ENCODE data around the gene MYH7.
"Not testable (repeated sequence)": the region's sequence is repeated elsewhere in the genome, so short reads cannot be mapped to it uniquely, and the experiment has no call there.

Gene MYH7

DNA sequence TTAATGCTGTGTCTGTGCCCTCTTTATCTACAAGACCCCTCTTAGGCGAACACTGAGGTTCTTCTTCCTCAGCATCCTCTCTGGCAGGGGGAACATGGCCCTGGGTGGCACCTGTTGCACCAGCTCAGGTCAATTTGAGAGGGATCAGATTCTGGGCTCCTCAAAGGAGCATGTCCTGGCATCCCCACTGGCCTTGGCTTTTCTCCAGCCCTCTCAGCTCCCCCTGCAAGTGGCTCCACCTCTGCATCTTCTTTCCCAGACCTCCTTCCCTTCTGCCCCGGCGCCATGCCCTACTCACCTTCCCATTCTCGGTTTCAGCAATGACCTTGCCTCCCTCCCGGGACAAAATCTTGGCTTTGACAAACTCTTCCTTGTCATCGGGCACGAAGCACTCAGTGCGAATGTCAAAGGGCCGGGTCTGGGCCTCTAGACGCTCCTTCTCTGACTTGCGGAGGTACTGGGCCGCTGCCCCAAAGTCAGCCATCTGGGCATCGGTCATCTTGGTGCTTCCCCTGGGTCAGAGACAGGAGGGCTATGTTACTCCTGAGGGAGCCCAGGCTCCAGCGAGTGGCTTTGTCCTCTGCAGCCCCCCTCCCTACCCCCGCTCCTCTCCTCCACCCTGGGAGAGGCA lies 28.6 kb downstream of the MYH7 start:
- no peak for DNase-seq (ENCODE audit: low read depth)

DNA sequence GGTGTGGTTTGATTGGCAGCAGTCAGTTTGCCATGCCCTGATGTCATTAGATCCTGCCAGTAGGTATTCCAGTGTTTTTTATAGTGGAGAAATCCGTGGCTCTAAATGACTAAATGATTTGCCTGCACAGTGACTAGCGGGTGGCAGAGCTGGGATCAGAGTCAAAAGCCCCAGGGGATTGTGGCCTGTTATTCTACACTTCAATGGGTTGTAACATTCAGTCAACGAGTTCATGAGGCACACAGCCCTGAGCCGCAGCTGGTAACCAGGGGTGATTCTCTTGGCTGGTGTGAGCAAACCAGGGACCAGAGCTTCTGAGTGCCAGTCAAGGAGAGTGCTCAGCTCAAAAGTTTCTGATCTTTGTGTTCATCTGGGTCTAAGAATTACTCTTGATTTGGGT lies 29.2 kb downstream of the MYH7 start:
- DNase-seq (ENCODE audit: low read depth): no peak

DNA sequence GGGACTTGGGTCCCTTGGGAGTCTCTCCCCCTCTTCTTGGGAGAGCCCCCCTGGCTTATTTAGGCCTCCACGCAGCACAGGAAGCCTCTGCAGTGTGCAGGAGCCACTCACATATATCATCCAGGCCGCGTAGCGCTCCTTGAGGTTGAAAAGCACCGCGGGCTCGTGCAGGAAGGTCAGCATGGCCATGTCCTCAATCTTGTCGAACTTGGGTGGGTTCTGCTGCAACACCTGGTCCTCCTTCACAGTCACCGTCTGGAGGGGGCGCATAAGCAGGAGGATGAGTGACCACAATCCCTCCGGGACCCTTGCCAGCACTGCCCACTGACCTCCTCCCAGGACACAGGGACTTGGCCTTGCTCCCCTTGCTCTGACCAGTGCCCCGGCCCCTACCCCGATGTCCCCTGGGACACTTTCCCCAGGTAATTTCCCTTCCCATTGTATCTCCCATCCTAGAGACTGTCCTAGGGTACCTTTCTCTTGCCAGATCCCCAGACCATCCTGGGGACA lies 29.9 kb downstream of the MYH7 start:
- no peak for DNase-seq (ENCODE audit: low read depth)

DNA sequence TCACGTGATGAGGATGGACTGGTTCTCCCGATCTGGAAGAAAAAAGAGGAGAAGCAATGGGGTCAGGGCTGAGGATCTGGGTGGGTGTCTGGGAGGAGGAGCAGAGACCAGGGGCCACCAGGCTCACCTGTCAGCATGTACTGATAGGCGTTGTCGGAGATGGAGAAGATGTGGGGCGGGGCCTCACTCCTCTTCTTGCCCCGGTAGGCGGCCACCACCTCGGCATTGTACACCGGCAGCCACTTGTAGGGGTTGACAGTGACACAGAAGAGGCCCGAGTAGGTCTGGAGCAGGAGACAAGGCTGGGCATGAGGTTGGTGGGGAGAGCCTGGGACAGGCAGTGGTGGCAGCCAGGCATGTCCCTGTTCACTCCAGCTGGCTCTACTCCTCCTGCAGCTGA lies 30.4 kb downstream of the MYH7 start:
- no peak for DNase-seq (ENCODE audit: low read depth)

DNA sequence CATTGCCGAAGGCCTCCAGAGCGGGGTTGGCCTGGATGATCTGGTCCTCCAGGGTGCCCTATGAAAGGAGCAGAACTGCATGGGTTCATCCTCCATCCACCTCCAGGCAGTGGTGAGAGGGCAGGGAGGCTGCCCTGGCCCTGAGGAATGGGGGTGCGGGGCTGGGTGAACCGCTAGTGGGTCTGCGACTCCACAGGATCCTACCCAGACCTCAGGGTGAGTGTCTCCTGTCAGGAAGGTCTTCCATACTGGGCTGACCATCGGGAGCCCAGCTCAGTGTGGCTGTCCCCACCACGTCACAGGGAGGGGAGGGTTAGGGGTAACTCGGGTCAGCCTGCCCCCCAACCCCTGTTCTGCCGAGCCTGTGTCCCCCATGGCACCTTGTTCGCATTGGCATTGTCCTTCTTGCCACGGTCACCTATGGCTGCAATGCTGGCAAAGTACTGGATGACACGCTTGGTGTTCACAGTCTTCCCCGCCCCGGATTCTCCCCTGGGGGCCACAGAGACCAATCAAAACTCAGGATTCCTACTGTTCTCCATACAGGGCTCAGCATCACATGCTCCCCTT lies 31.0 kb downstream of the MYH7 start:
- no peak for DNase-seq (ENCODE audit: low read depth)

DNA sequence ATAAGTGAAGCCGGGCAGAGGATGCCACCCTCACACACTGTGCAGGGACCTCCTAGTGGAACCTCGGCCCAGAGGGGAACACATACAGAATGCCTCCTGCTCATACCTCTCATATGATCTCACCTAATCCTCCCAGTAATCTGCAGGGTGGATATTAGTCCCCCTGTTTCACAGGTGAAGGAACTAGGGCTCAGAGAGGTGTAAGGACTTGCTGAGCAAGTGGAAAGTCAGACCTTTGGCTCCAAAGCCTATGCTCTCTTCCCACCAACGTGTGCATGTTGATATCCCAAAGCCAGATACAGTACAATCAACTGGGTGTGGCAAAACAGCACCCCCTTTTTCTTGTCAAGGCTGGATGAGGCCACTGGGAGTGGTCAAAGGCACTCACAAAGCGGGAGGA lies 31.6 kb downstream of the MYH7 start:
- DNase-seq (ENCODE audit: low read depth): no peak

DNA sequence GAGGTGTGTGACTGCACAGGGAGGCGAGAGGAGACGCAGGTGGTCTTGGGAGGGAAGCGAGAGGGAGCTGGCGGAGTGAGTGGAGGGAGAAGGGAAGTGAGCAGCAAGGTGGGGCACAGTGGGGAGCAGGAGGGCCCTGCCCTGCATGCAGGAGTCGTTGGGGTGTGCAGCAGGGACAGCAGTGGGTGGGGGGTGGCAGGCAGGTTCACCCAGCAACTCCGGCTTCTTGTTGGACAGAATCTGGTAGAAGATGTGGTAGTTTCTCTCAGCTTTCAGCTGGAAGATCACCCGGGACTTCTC lies 32.4 kb downstream of the MYH7 start:
- no peak for DNase-seq (ENCODE audit: low read depth)

DNA sequence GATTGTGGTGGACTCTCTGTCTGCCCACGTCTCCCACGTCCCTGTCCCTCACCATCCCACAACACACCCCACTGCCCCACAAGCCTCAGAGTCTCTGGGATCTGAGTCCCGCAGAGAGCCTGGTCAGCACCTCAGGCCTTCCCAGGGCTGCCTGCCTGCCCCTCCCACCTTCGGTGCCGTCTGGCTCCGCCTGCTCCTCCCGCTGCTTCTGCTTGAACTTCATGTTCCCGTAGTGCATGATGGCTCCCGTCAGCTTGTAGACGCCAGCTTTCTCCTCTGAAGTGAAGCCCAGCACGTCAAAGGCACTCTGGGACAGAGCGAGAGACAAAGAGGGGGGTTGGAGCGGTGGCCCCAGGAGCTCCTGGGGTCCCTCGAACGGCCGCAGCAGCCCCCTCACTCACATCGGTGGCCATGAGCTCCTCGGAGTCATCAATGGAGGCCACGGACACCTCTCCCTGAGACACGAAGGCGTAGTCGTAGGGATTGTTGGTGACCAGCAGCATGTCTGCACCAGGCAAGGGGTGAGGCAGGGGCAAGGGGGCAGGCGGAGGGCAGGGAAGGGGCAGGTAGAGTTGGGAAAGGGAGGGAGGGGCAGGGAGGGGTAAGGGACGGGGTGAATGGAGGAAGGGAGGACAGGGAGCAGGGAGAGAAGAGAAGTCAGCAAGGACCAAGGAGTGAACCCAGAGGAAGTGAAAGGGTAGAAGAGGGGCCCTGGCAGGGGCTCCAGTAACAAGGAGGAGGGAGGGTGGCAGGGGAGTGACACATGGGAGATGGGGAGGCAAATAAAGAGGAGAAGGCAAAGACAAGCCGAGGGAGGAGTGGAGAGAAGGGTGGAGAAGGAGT lies 32.9 kb downstream of the MYH7 start:
- DNase-seq (ENCODE audit: low read depth): no peak

DNA sequence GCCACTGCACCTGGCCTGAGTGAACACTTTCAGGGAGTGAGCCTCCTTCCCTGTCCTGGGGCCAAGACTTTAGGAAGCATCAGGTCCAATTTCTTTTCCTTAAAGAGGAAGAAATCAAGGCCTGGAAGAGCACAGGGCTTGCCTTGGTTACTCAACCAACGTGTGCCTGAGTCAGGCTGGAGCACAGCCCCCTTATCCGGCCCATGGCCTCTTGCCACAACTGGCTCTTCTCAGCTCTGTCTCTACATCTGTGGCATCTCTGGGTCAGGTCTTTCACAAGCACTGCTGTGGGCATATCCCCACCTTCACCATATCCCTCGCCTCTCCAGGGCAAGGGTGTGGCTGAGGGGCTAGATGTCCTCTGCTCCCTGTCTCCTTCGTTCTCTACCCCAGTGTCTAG lies 34.2 kb downstream of the MYH7 start:
- DNase-seq (ENCODE audit: low read depth): no peak

DNA sequence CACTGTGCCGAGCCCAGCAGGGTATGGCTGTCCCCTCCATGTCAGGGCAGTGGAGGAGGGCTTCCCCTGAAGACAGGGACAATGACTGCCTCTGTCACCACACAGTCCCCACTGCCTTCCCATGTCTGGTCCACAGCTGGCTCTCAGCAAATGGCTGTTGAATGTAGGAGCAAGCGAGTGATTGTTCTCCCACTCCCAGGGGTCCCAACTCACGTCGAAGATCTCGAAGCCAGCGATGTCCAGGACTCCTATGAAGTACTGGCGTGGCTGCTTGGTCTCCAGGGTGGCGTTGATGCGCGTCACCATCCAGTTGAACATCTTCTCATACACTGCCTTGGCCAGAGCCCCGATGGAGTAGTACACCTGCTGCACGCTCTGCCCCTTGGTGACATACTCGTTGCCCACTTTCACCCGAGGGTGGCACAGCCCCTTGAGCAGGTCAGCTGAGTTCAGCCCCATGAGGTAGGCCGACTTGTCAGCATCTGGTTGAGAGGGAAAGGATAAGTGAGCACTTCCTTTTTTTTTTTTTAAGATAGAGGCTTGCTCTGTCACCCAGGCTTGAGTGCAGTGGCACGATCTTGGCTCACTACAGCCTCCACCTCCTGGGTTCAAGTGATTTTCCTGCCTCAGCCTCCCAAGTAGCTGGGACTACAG lies 34.8 kb downstream of the MYH7 start:
- not testable (repeated sequence) for DNase-seq (ENCODE audit: low read depth)

DNA sequence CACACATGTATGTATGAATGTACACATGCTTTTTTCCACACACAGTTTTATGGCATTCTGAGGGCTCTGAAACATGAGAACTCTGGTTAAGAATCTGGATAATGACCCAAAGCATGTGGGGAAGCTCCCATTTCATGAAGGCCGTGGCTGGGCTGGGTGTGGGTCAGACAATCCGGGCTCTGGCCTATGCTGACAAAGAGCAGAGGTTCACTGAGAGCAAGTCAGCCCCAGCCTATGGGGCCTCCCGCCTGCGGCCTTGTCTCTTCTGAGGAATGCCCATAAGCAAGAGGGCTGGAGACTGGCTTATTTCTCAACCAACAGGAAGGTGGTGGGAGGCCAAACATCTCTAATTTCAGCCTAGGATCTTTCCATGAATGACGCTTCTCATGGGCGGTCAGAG lies 35.9 kb downstream of the MYH7 start:
- DNase-seq (ENCODE audit: low read depth): no peak

DNA sequence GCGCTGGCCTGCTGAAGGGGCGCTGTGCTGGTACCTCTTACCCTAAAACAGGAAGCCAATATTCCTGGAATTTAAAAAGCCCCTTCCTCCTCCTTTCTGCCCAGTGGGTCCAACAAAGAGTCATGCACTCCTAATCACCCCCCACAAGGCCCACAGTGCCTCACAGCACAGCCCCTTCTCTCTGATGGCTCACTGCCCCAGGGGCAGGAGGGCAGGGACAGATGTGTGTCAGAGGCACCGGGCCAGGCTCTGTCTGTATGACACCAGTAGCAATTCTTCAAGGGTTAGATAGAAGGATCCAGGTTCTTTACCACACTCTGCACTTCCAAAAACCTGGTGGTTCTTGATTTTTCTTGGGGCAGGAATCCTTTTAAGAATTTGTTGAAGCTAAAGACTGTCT lies 36.3 kb downstream of the MYH7 start:
- no peak for DNase-seq (ENCODE audit: low read depth)

DNA sequence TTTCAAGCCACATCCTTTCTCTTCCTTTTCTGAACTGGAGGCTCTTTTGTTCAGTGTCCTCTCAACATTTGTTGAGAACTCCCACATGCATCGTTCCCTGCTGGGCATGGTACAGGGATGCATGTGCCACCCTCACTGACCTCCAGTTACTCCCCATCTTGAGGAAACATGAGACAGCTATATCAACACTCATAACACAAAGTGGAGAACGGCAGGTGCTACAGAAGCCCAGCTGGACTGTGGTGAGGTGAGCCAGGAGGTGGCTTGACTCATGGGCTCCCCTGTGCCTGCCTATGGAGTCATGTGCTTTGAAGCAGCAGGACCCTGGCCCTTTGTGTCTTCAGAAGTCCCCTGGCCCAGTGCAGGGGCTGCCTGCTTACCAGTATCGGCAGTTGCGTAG lies 37.1 kb downstream of the MYH7 start:
- no peak for DNase-seq (ENCODE audit: low read depth)

DNA sequence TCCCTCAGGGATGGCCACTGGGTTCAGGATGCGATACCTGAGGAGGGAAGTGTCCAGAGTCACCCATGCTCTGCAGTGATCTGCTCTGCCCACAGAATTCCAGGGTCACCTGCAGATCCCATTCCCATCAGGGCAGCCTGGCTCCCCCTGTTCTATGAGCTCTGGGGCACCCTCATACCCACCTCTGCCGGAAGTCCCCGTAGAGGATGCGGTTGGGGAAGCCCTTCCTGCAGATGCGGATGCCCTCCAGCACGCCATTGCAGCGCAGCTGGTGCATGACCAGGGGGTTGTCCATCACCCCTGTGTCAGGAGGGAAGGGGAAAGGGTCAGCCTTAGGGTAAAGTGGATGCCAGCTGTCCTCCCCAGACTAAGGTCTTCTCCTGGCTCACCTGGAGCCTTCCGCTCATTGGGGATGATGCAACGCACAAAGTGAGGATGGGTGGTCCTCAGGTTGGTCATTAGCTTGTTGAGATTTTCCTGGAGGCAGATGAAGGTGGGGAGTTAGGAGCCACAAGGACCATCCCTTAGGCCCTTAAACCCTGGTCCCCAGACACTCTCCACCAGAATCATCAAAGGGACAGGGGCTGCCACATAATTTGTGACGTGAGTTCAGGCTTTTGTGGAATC lies 38.6 kb downstream of the MYH7 start:
- no peak for DNase-seq (ENCODE audit: low read depth)

DNA sequence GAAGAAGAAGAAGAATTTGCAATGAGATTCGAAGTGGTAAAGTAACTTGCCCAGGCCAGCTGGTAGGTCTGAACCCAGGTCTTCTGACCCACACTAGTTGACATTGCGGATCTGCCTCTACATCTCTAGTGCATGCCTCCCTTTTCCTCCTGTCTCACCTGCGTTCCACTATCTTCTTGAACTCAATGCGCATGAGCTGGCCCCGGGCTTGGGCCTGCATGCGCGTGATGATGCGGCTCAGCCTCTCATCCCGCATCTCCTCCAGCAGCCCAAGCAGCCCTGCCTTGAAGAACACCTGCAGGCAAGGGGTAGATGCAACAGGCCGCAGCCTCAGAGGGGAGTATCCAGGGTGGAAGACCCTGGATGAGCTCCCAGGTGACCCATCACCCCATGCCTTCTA lies 39.3 kb downstream of the MYH7 start:
- DNase-seq (ENCODE audit: low read depth): no peak

DNA sequence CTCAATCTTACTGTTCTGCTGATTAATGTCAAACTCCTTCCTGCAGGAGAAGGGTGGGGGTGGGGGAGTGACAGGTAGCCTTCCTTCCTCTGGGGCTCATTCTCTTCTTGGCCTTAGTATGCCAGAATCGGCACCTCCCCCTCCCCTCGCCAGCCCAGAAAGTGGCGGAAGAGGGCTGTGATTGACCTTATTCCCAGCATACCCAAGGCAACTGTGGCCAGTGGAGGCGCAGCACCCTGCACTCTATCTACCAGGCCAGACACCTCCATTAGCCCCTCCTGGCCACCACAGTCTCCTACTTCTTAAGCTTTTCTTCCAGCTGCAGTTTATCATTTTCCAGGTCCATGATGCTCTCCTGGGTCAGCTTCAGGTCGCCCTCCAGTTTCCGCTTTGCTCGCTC lies 42.8 kb downstream of the MYH7 start:
- no peak for DNase-seq (ENCODE audit: low read depth)

DNA sequence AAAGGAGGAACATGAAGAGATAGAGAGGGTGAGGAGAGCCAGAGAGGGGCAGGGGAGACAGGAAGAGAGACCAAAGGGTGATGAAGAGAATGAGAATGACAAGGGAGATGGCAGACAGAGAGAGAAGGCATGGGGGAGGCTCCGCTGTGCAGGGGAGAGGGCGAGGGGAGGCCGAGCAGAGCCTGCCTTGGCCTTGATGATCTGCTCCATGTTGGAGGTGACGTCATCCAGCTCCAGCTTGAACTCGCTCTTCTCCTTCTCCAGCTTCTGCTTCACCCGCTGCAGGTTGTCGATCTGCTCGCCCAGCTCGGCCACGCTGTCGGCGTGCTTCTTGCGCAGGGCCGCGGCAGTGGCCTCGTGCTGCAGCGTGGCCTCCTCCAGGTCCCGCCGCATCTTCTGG lies 45.6 kb downstream of the MYH7 start:
- not testable (repeated sequence) for DNase-seq (ENCODE audit: low read depth)

DNA sequence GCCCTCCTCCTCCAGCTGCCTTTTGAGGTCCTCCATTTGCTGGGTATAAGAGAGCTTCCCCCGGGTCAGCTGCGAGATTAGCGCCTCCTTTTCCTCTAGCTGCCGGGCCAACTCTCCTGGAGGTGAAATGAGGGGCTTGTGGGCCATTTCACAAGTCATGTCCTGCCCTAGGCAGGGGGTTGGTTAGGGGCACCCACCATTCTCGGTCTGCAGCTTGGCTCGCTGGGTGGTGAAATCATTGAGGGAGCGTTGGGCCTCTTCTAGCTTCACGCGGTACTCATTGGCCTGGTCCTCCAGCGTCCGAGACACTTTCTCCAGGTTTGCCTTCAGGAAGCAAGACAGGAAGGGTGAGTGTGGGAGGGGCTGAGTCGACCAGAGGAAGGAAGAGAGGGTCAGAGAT lies 46.1 kb downstream of the MYH7 start:
- no peak for DNase-seq (ENCODE audit: low read depth)

DNA sequence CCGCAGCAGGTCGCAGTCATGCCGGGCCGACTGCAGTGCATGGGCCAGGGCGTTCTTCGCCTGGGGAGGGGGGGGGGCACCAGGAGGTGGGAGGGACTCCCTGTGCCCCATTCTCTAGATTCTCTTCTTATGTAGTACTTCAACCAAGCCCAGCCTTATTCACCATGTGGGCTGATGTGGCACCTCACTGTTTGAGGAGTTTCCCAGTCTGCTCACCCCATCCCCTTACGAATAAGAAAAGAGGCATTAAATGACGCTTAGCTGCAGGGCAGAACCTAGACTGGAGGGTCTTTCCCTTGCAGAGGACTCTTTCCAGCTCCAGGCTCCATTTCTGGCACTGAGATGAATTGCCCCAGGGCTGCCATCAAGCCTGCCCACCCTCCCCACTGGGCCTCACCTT lies 46.5 kb downstream of the MYH7 start:
- DNase-seq (ENCODE audit: low read depth): no peak

DNA sequence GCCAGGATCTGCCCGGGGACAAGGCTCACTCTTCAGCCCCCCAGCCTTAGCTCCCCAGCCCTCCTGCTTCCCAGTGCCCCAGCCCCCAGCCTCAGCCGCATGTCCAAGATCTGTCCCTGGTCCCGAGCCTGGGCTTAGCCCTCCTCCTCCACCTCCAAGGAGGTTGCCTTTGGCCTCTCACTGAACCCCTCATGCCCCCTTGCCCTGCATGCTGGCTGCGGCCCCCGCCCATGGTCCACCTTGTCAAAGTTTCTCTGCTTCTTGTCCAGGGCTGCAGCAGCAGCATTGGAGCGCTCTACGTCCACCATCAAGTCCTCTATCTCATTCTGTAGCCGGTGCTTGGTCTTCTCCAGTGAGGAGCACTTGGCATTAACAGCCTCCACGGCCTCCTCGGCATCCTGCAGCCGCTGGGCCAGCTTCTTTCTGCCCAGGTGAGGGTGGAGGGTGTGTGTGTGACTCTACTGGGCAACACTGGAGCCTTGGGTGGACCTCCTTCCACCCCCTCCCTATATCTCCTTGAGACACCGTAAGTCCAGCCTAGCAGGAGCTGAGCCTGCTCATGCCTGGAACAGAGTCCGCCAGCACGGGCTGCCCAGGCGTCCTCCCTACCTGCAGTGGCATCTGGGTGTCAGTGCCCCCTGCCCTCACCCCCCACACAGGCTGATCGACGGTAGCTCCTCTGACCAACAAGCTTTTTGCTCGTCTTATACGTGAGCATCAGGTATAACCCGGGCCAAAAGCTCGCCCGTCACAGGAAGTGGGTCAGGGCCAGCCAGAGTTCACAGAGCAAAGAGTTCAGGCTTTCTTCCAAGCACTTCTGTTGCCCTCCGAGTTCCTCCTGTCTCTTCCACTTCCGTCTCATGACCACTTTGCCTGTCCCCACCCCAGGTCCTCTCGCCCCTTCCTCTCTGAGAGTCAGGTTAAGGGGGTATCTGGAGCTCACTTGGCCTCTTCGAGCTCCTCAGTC lies 47.3 kb downstream of the MYH7 start:
- DNase-seq (ENCODE audit: low read depth): no peak

DNA sequence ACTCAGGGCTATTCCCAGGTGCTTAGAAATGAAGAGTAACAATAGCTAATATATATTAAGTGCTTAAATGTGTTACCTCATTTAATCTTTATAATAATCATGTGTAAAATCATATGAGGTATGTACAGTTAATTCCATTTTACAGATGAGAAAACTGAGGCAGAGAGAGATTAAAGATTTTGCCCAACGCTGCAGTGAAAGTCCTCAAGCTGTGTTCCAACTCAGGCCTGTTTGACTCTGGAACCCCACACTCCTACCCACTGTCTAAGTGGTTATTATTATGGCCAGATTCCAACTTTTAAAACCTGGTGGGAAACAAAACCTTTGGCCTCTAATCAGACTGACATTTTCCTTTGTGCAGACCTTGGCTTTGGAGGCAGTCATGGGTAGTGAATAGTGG lies 48.5 kb downstream of the MYH7 start:
- DNase-seq (ENCODE audit: low read depth): no peak

All from stromal cell of bone marrow (primary cell).